SH-SY5Y (cell line): ENCODE results near the gene TTLL13.

Experiments used
- GATA2 ChIP-seq: IDR thresholded peaks from 2 replicates; pipeline ENCODE4 v1.6.1; 2011; ENCODE audit warnings: mild to moderate bottlenecking, low read depth, low read length
- GATA3 ChIP-seq: IDR thresholded peaks from 2 replicates; pipeline ENCODE4 v1.6.1; 2011; ENCODE audit warnings: low read depth, mild to moderate bottlenecking, low read length, moderate library complexity

The TTLL13 gene

GRCh38 chr15:90249203-90249863 is at the start of gene TTLL13:
TTLL13 (plus strand) TSS chr15:90249556; CDS start chr15:90250631, 1,075 bp downstream.
- TF ChIP-seq GATA3 (no peak), GATA2 (no peak)

GRCh38 chr15:90200534-90201129 is 48.7 kb upstream of the TTLL13 start:
- no peak for TF ChIP-seq GATA2
- TF ChIP-seq GATA3, result no peak

DNA sequence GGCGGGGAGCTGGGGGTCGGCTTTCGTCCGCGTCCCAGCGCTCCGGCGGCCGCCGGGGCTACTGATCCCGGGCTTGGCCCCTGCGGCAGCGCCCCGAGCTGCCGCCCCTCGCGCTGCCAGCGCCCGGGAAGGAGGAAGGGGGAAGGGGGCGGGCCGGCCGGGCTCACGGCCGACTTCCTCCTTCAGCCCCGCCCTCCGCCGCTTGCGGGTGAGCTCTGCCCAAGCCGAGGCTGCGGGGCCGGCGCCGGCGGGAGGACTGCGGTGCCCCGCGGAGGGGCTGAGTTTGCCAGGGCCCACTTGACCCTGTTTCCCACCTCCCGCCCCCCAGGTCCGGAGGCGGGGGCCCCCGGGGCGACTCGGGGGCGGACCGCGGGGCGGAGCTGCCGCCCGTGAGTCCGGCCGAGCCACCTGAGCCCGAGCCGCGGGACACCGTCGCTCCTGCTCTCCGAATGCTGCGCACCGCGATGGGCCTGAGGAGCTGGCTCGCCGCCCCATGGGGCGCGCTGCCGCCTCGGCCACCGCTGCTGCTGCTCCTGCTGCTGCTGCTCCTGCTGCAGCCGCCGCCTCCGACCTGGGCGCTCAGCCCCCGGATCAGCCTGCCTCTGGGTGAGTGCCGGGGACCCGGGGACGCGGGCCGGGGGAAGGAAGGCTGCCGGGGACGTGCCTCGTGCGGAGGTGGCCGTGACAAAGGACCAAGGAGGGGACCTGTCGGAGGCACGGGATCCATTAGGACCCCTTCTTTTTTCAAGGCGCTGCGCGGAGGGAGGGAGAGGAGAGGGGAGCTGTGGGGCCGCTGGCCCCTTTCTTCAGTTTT is 48.0 kb upstream of the TTLL13 start, which contains the start of gene SEMA4B:
Gene SEMA4B (plus strand): TSS at position 201 of the 814 bp plus-strand sequence. CDS start 249 bp downstream, at position 450.
- no peak for TF ChIP-seq GATA2
- TF ChIP-seq GATA3, result no peak

DNA sequence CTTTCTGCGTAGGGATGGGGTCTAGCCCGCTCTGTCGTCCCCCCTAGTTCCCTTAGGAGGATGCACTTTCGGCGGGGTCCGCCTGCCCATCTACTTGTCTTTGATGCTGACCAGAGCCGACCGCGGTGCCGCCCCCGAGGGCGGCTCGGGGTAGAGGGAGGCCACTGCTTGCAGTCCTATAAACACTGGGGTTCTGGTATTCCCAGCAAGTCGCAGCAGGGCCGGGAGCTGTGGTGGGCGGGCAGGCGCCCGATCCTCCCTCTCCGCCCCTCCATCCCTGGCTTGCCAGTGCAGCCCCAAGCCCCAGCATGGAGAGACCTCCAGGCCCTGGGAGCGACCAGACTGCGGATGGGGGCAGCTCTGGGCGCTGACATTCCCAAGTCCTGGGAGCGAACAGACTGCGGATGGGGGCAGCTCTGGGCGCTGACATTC is 47.4 kb upstream of the TTLL13 start:
- TF ChIP-seq GATA3 (no peak), GATA2 (no peak)

DNA sequence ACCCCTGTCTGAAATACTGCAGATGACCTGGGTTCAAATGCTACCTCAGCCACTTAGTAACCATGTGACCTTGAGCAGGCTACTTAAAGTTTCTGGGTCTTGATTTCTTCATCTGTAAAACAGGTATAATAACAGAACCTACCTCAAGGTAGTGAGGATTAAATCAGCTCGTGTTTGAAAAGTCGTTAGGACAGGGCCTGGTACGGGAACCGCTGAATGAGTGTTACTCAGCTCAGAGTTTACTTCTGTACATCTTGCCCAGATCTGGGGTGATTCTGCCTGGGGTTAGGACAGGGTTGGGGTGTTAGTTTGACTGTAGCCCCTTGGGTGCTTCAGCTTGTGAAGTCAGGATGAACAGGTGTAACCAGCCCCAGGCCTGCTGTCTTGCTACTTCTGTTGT is 46.4 kb upstream of the TTLL13 start:
- TF ChIP-seq GATA2 (no peak), GATA3 (no peak)

DNA sequence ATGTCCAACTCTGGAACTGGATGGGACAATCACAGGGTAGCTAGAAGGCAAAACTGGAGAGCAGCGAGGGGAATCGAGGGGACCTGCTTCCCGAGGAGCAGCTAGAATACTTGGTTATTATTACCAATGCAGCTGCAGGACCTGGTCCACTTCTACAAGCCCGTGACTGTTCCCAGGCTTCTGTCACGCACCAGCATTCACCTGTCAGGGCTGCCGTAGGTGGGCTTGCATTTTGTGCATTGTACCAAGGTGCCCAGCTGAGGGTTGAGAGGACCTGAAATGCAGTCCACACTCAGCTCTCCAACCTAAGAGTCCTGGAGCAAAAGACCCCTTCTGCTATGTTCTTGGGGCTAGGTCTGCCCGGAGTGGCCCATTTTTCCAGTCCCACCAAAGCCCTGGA is 45.9 kb upstream of the TTLL13 start:
- TF ChIP-seq GATA3, result no peak
- TF ChIP-seq GATA2, result no peak

DNA sequence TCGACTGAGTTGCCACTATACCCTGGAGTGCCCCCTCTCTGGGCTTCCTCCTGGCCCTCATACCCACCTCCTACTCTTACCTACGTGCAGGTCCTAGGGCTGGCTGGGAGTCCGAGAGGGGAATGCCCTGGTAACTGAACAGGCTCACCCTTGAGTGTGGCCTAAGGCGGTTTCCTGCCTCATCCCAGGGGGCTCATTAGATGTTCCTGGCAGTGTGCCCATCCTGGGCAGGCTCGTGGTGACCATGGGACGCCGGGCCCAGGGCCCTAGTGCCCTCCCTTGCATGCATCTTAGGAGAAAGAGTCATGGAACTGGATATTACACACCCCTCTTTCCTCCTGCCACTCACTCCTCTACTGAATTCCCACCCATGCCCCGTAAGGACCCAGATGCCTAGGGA is 45.4 kb upstream of the TTLL13 start:
- TF ChIP-seq GATA2 (no peak), GATA3 (no peak)

GRCh38 chr15:90205050-90205848 is 44.1 kb upstream of the TTLL13 start:
- TF ChIP-seq GATA2 (no peak), GATA3 (no peak)

DNA sequence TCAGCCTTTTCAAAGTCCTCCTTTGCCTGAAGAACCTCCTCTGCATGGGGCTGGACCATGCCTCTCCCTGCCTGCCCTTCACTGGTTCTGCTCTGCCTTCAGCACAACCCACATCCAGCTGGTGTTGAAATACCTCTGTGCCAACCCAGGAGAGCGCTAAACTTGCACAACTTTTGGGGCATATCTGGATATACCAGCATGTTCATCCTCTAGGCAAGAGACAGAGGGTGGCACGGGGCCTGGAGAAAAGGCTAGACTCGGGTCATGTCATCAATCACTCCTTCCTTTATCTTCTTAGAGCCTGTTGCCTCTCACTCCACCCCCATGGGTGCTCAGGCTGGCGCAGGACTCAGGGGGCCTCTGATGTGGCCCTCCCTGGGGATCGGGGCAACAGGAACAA is 43.5 kb upstream of the TTLL13 start:
- TF ChIP-seq GATA2 (no peak), GATA3 (no peak)

- TF ChIP-seq GATA3 (no peak), GATA2 (no peak)
Measured at GRCh38 chr15:90207252-90207651, 42.1 kb upstream of the TTLL13 start.

GRCh38 chr15:90208356-90208755 is 41.0 kb upstream of the TTLL13 start:
- no peak for TF ChIP-seq GATA2
- TF ChIP-seq GATA3, result no peak

GRCh38 chr15:90209591-90209990 is 39.8 kb upstream of the TTLL13 start:
- TF ChIP-seq GATA3, result no peak
- TF ChIP-seq GATA2, result no peak

GRCh38 chr15:90210593-90210992 is 38.8 kb upstream of the TTLL13 start:
- TF ChIP-seq GATA3 (no peak), GATA2 (no peak)

- TF ChIP-seq GATA3 (no peak), GATA2 (no peak)
Measured at GRCh38 chr15:90211009-90211408, 38.3 kb upstream of the TTLL13 start.
